ENCODE measurements around the gene FDXACB1.

DNA sequence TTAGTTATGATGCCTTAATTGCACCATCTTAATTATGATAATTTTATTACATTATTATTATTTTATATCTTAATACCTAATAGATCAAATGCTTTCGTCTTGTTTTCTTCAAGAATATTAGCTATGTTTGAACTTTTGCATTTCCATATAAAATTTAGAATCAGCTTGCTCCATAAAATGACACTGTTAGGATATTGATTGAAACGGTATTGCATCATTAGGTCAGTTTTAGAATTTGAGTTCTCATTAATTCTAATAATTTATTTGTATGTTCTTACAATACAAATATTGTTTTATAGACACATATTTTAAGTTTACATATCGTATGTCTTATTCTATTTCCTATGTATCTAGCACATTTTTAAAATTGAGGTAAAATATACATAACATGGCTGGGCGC lies 7.1 kb upstream of the FDXACB1 start:
- TF ChIP-seq, protein P1, sequence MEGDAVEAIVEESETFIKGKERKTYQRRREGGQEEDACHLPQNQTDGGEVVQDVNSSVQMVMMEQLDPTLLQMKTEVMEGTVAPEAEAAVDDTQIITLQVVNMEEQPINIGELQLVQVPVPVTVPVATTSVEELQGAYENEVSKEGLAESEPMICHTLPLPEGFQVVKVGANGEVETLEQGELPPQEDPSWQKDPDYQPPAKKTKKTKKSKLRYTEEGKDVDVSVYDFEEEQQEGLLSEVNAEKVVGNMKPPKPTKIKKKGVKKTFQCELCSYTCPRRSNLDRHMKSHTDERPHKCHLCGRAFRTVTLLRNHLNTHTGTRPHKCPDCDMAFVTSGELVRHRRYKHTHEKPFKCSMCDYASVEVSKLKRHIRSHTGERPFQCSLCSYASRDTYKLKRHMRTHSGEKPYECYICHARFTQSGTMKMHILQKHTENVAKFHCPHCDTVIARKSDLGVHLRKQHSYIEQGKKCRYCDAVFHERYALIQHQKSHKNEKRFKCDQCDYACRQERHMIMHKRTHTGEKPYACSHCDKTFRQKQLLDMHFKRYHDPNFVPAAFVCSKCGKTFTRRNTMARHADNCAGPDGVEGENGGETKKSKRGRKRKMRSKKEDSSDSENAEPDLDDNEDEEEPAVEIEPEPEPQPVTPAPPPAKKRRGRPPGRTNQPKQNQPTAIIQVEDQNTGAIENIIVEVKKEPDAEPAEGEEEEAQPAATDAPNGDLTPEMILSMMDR (IDR thresholded peaks at IDR 0.05), result no peak
- TF ChIP-seq POLR2A (IDR thresholded peaks at IDR 0.05), result no peak
